ENCODE results near the gene POU5F2.

GRCh38 chr5:93787598-93787997, 46.2 kb upstream of the POU5F2 start:
- TF ChIP-seq CTCF (IDR thresholded peaks at IDR 0.05) (no peak), ZFX (IDR thresholded peaks at IDR 0.05; ENCODE audit: borderline replicate concordance) (no peak)

Measured in 22Rv1 (cell line).